ENCODE data around the gene GGT1. TPM values are rescaled to one million over a fixed set of nuclear protein-coding genes. Genes with fewer than 3 reads are reported as not detected.
"Not testable (repeated sequence)": the region's sequence is repeated elsewhere in the genome, so short reads cannot be mapped to it uniquely, and the experiment has no call there.

Gene GGT1
- total and polyA plus RNA-seq, 2 of the 8 experiments (the other 6 are each of a cell fraction or from before 2014, with no cell fraction given): 14.4 to 29.2 TPM

DNA sequence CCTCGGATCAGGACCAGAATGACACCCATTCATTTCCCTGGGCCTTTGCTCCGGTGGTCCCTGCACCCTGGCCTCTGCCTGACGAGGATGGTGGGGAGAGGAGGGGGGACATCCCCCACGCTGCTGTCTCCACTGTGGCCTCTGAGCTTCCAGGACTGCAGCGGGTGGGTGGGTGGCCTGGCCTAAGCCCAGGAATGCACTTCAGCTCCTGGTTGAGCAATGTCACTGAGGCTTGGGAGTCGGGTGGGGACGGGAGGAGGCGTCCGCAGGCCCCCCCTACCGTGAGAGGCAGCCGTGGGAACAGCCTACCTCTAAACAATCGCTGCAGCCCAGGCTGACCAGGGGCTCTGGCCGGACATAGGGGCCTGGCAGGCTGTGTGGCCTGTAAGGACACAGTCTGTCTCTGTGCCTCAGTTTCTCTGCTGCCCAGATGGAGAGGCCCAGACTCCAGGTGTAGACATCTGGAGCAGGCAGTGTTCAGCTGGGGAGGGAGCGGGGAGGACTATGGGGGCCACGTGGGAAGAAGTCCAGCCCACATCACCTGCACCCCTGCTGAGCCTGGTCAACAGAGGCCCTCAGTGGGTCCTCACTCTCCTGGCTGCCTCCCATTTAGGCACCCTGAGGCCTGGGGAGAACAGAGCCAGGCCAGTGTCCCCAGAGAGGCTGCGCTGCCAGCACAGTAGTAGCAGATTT is 28.6 kb downstream of the GGT1 start:
- H3K79me1 ChIP-seq (ENCODE audit: low read depth, low read length); H4K5ac ChIP-seq (ENCODE audit: insufficient read length, low read depth, low read length); H3K9me3 ChIP-seq (ENCODE audit: insufficient read depth in 2 of 2, low read depth in 1 of 2, low read length in 1 of 2); H4K91ac ChIP-seq (replicated peaks; ENCODE audit: insufficient read length, low read length); H3K9ac ChIP-seq (replicated peaks in 1 of 4; ENCODE audit: extremely low read depth in 1 of 4, low read depth in 3 of 4, low read length in 3 of 4); H2BK15ac ChIP-seq (ENCODE audit: low read length); DNase-seq (ENCODE audit: low read depth in 1 of 2, low spot score in 2 of 2); H3K36me3 ChIP-seq (ENCODE audit: control insufficient read depth in 2 of 4, insufficient read depth in 4 of 4, low read length in 3 of 4); H3K23ac ChIP-seq (ENCODE audit: insufficient read length); H3K4me3 ChIP-seq (ENCODE audit: extremely low read depth in 1 of 4, insufficient read depth in 2 of 4, low read depth in 3 of 4, low read length in 4 of 4); POLR2A ChIA-PET (ENCODE audit: partially characterized antibody); H2BK20ac ChIP-seq (ENCODE audit: low read length); H3K27me3 ChIP-seq (replicated peaks in 1 of 4; ENCODE audit: control insufficient read depth in 3 of 4, extremely low read depth in 1 of 4, insufficient read depth in 3 of 4, low read length in 3 of 4); H2AFZ ChIP-seq (ENCODE audit: low read length); H2BK5ac ChIP-seq (ENCODE audit: low read depth, low read length); H3K27ac ChIP-seq (ENCODE audit: low read depth, low read length); H3K14ac ChIP-seq (ENCODE audit: insufficient read length); H3K18ac ChIP-seq (ENCODE audit: extremely low read depth, low read length); H3K4me1 ChIP-seq (replicated peaks in 1 of 4; ENCODE audit: control insufficient read depth in 3 of 4, insufficient read depth in 4 of 4, low read length in 3 of 4); H3K4ac ChIP-seq (replicated peaks; ENCODE audit: insufficient read length, low read depth, low read length); H3K79me2 ChIP-seq (ENCODE audit: control insufficient read depth in 1 of 2, insufficient read depth in 2 of 2, low read length in 2 of 2); H2AK5ac ChIP-seq (ENCODE audit: low read depth, low read length); FAIRE-seq; H3K56ac ChIP-seq (replicated peaks; ENCODE audit: insufficient read length, low read depth, low read length); H3K4me2 ChIP-seq (ENCODE audit: insufficient read depth in 1 of 2, low read depth in 2 of 2, low read length in 2 of 2); H3K23me2 ChIP-seq (ENCODE audit: low read depth, low read length); H2BK120ac ChIP-seq (replicated peaks; ENCODE audit: low read depth, low read length); H4K8ac ChIP-seq (ENCODE audit: extremely low read depth, insufficient read depth, low read length); H4K20me1 ChIP-seq (replicated peaks in 1 of 2; ENCODE audit: control insufficient read depth in 1 of 2, insufficient read depth in 2 of 2, low read length in 2 of 2): not testable (repeated sequence)
- CTCF ChIA-PET (ENCODE audit: partially characterized antibody): interaction anchor here (0.5 to 0.6 kb wide), 2 partner anchors 69 to 198 kb away, joined by 3 read pairs; no protein-coding TSS in a partner anchor
- WGBS, 2 experiments (ENCODE audit: extremely low coverage in 1 of 2, insufficient coverage in 1 of 2, insufficient read length in 1 of 2, insufficient replicate concordance in 2 of 2, low coverage in 1 of 2, low lambda C conversion rate in 2 of 2, missing lambda C conversion rate in 1 of 2): 77% methylated on average over 12 of the region's 16 CpGs; no CpG with 5 or more reads in 1 of the 2 experiments
- peak overlapping the region; percentile 80; the same call in 1 of the 2 replicates for H2BK12ac ChIP-seq (ENCODE audit: low read depth, low read length)

DNA sequence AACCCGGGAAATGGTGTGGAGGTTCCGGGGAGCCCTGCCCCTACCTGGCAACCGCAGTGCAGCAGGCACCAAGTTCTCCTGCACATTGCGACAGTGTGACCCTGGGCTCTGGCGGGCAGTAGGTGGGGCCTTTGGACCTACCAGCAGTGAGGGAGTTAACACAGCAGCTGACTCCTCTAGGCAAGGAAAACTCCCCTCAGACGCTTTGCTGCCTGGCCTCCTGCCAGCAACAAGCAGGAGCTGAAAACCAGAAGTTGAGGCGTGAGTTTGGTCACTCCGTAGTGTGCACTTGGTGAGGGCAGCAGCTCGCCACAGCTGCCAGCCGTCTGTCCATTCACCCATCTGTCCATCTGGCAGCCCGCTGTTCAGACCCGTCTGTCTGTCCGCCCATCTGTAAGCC is 29.6 kb downstream of the GGT1 start:
- H2BK5ac ChIP-seq (ENCODE audit: low read depth, low read length); H3K14ac ChIP-seq (ENCODE audit: insufficient read length); H3K4me3 ChIP-seq (ENCODE audit: extremely low read depth in 1 of 4, insufficient read depth in 2 of 4, low read depth in 3 of 4, low read length in 4 of 4); CTCF ChIA-PET (ENCODE audit: partially characterized antibody); POLR2A ChIA-PET (ENCODE audit: partially characterized antibody); H2BK20ac ChIP-seq (ENCODE audit: low read length); H3K9ac ChIP-seq (replicated peaks in 1 of 4; ENCODE audit: extremely low read depth in 1 of 4, low read depth in 3 of 4, low read length in 3 of 4); H2BK15ac ChIP-seq (ENCODE audit: low read length); H3K23ac ChIP-seq (ENCODE audit: insufficient read length); H2BK120ac ChIP-seq (replicated peaks; ENCODE audit: low read depth, low read length); FAIRE-seq; H3K18ac ChIP-seq (ENCODE audit: extremely low read depth, low read length); H4K91ac ChIP-seq (replicated peaks; ENCODE audit: insufficient read length, low read length); H3K4me2 ChIP-seq (ENCODE audit: insufficient read depth in 1 of 2, low read depth in 2 of 2, low read length in 2 of 2); H2AK5ac ChIP-seq (ENCODE audit: low read depth, low read length); H4K8ac ChIP-seq (ENCODE audit: extremely low read depth, insufficient read depth, low read length); H4K5ac ChIP-seq (ENCODE audit: insufficient read length, low read depth, low read length); H3K4ac ChIP-seq (replicated peaks; ENCODE audit: insufficient read length, low read depth, low read length); DNase-seq (ENCODE audit: low read depth in 1 of 2, low spot score in 2 of 2); H2AFZ ChIP-seq (ENCODE audit: low read length); H3K4me1 ChIP-seq (replicated peaks in 1 of 4; ENCODE audit: control insufficient read depth in 3 of 4, insufficient read depth in 4 of 4, low read length in 3 of 4); H3K27me3 ChIP-seq (replicated peaks in 1 of 4; ENCODE audit: control insufficient read depth in 3 of 4, extremely low read depth in 1 of 4, insufficient read depth in 3 of 4, low read length in 3 of 4); H3K56ac ChIP-seq (replicated peaks; ENCODE audit: insufficient read length, low read depth, low read length); H3K79me1 ChIP-seq (ENCODE audit: low read depth, low read length); H2BK12ac ChIP-seq (ENCODE audit: low read depth, low read length); H3K27ac ChIP-seq (ENCODE audit: low read depth, low read length); H3K23me2 ChIP-seq (ENCODE audit: low read depth, low read length); H3K9me3 ChIP-seq (ENCODE audit: insufficient read depth in 2 of 2, low read depth in 1 of 2, low read length in 1 of 2); H3K79me2 ChIP-seq (ENCODE audit: control insufficient read depth in 1 of 2, insufficient read depth in 2 of 2, low read length in 2 of 2); H4K20me1 ChIP-seq (replicated peaks in 1 of 2; ENCODE audit: control insufficient read depth in 1 of 2, insufficient read depth in 2 of 2, low read length in 2 of 2); H3K36me3 ChIP-seq (ENCODE audit: control insufficient read depth in 2 of 4, insufficient read depth in 4 of 4, low read length in 3 of 4): not testable (repeated sequence)
- whole genome bisulfite sequencing, 2 experiments (ENCODE audit: extremely low coverage in 1 of 2, insufficient coverage in 1 of 2, insufficient read length in 1 of 2, insufficient replicate concordance in 2 of 2, low coverage in 1 of 2, low lambda C conversion rate in 2 of 2, missing lambda C conversion rate in 1 of 2): 81% methylated on average over 9 of the region's 13 CpGs; no CpG with 5 or more reads in 1 of the 2 experiments

Data from H1 (cell line).